ENCODE data around the gene ECD. TPM values are rescaled to one million over a fixed set of nuclear protein-coding genes. Genes with fewer than 3 reads are reported as not detected.
"Not testable (repeated sequence)": the region's sequence is repeated elsewhere in the genome, so short reads cannot be mapped to it uniquely, and the experiment has no call there.

The ECD gene
- total RNA-seq, 5 donors from 2014 or later (not counting 1 experiment from before 2014, with no cell fraction given) = 26.3 to 46.8 (median 31.2) TPM

DNA sequence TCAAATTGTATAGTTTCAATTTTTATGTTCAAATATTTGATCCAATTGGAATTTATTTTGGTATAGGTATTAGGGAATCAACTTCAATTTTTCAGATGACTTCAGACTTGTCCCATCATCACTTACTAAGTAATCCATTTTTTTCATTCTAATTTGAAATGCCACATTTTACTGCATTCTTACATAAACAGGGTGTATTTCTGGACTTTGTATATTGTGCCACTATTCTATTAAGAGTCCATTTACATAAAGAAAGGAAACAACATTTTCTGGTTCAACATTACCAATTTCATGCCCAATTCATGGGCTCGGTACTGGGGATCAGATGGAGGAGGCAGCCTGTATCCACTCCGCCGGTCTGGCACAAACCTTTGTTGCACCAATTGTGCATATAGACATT, 15.8 kb downstream of the ECD start:
- POLR2A ChIA-PET = interaction anchor here (0.5 to 1.0 kb wide), 4 partner anchors 50 to 1023 kb away, joined by 3 to 5 read pairs (median 4); partner anchors contain the start of gene P4HA1 (in 1 of the 2)
- Histone ChIP-seq H3K27ac (ENCODE audit: low read length) (no peak overlapping the region), H3K4me1 (ENCODE audit: control insufficient read depth in 1 of 2, extremely low read depth in 1 of 2, insufficient read depth in 2 of 2, low read length in 2 of 2) (no peaks in the 10 kb centered on the region), H3K9me3 (no peaks in the 10 kb centered on the region), H3K27me3 (replicated peaks in 1 of 2; ENCODE audit: control insufficient read depth in 2 of 2, extremely low read depth in 1 of 2, insufficient read depth in 2 of 2, low read length in 1 of 2) (no peaks in the 10 kb centered on the region), H3K4me3 (ENCODE audit: control insufficient read depth in 1 of 2, extremely low read depth in 1 of 2, low read length in 1 of 2) (no peak overlapping the region), H3K36me3 (ENCODE audit: control insufficient read depth in 2 of 2, extremely low read depth in 1 of 2, insufficient read depth in 1 of 2, low read length in 1 of 2) (peaks cover 5 to 57% of the 10 kb centered on the region in 2 donors)
- no peak overlapping the region for H3K27ac Mint-ChIP-seq
- no peak for ATAC-seq (replicated peaks in 1 of 4)
- CTCF ChIA-PET = no interaction called here
- H3K9me3 Mint-ChIP-seq = no peaks in the 10 kb centered on the region
- H3K36me3 Mint-ChIP-seq = peaks cover 53% of the 10 kb centered on the region
- H3K4me1 Mint-ChIP-seq = peaks cover 0 to 3% (median 0%) of the 10 kb centered on the region in 3 donors
- H3K4me3 Mint-ChIP-seq = no peak overlapping the region
- no peak for DNase-seq
- WGBS (ENCODE audit: insufficient coverage) = no CpG with 5 or more reads among the region's 3 CpGs
- H3K27me3 Mint-ChIP-seq = no peaks in the 10 kb centered on the region

DNA sequence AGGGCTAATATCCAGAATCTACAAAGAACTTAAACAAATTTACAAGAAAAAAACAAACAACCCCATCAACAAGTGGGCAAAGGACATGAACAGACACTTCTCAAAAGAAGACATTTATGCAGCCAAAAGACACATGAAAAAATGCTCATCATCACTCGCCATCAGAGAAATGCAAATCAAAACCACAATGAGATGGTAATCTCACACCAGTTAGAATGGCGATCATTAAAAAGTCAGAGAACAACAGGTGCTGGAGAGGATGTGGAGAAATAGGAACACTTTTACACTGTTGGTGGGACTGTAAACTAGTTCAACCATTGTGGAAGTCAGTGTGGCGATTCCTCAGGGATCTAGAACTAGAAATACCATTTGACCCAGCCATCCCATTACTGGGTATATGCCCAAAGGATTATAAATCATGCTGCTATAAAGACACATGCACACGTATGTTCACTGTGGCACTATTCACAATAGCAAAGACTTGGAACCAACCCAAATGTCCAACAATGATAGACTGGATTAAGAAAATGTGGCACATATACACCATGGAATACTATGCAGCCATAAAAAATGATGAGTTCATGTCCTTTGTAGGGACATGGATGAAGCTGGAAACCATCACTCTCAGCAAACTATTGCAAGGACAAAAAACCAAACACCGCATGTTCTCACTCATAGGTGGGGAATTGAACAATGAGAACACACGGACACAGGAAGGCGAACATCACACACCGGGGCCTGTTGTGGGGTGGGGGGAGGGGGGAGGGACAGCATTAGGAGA, 17.0 kb downstream of the ECD start:
- ATAC-seq (replicated peaks in 1 of 4); CTCF ChIA-PET; H3K4me1 ChIP-seq (ENCODE audit: control insufficient read depth in 1 of 2, extremely low read depth in 1 of 2, insufficient read depth in 2 of 2, low read length in 2 of 2); H3K9me3 ChIP-seq; H3K9me3 Mint-ChIP-seq; H3K27ac ChIP-seq (ENCODE audit: low read length); DNase-seq; H3K27me3 Mint-ChIP-seq; H3K4me3 Mint-ChIP-seq; H3K27me3 ChIP-seq (replicated peaks in 1 of 2; ENCODE audit: control insufficient read depth in 2 of 2, extremely low read depth in 1 of 2, insufficient read depth in 2 of 2, low read length in 1 of 2); H3K4me1 Mint-ChIP-seq; H3K4me3 ChIP-seq (ENCODE audit: control insufficient read depth in 1 of 2, extremely low read depth in 1 of 2, low read length in 1 of 2): not testable (repeated sequence)
- POLR2A ChIA-PET = interaction anchor here in 1 of 2 donors (1.0 kb wide), 1 partner anchor 54 kb away, joined by 3 read pairs; the partner anchor contains the start of gene P4HA1
- H3K36me3 ChIP-seq (ENCODE audit: control insufficient read depth in 2 of 2, extremely low read depth in 1 of 2, insufficient read depth in 1 of 2, low read length in 1 of 2) = peaks cover 7 to 62% of the 10 kb centered on the region in 2 donors
- Mint-ChIP-seq H3K36me3 (peaks cover 44% of the 10 kb centered on the region), H3K27ac (peak overlapping the region in 1 of 2 donors; percentile 8)
- no CpG with 5 or more reads among the region's 8 CpGs for WGBS (ENCODE audit: insufficient coverage)

DNA sequence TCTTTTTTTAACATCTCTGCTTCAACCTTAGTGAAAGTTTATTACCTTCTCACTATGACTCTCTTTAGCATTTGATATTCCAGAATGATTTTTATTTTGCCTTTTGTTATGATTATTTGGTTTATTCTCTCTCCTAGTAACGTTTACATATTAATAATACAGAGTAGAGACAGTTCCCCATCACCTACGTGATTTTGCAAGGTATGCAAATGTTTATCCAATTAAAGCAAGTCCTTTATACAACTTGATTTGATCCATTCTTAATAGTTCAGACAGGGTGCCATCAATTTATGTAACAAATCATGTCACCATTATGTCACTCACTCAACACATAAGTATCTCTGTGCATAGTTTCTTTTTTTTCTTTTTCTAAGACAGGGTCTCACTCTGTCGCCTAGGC, 26.2 kb downstream of the ECD start:
- Histone ChIP-seq H3K4me3 (ENCODE audit: control insufficient read depth in 1 of 2, extremely low read depth in 1 of 2, low read length in 1 of 2) (no peak overlapping the region), H3K27ac (ENCODE audit: low read length) (no peak overlapping the region), H3K27me3 (replicated peaks in 1 of 2; ENCODE audit: control insufficient read depth in 2 of 2, extremely low read depth in 1 of 2, insufficient read depth in 2 of 2, low read length in 1 of 2) (no peaks in the 10 kb centered on the region), H3K4me1 (ENCODE audit: control insufficient read depth in 1 of 2, extremely low read depth in 1 of 2, insufficient read depth in 2 of 2, low read length in 2 of 2) (no peaks in the 10 kb centered on the region), H3K9me3 (no peaks in the 10 kb centered on the region), H3K36me3 (ENCODE audit: control insufficient read depth in 2 of 2, extremely low read depth in 1 of 2, insufficient read depth in 1 of 2, low read length in 1 of 2) (peaks cover 11 to 79% of the 10 kb centered on the region in 2 donors)
- ATAC-seq (replicated peaks in 1 of 4) = no peak
- Mint-ChIP-seq H3K27ac (no peak overlapping the region), H3K4me1 (no peaks in the 10 kb centered on the region), H3K27me3 (no peaks in the 10 kb centered on the region), H3K9me3 (no peaks in the 10 kb centered on the region), H3K4me3 (no peak overlapping the region), H3K36me3 (peaks cover 34% of the 10 kb centered on the region)
- no peak for DNase-seq
- ChIA-PET CTCF (no interaction called here), POLR2A (no interaction called here)
- WGBS (ENCODE audit: insufficient coverage) = 100% methylated on average over 1 of the region's 3 CpGs

DNA sequence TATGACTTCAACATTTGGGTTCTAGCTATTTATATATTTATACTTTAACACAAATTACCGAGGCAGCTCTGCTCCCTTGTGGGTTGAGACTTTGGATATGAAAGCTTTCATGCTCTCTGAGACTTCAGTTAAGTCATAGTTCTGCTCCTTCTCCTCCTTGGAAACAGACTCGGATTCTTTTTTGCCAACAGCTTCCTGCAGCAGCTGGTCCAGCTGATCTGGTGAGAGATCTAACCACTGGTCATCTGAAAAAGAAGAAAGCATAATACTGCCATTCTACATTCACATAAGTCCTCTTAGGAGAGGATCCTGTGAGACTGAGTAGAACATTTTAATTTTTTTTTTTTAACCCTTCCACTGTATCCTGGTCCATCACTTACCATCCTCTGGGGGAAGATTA, 28.6 kb downstream of the ECD start:
- POLR2A ChIA-PET = no interaction called here
- Mint-ChIP-seq H3K4me3 (no peak overlapping the region), H3K27ac (no peak overlapping the region), H3K36me3 (peaks cover 52% of the 10 kb centered on the region), H3K27me3 (no peaks in the 10 kb centered on the region), H3K4me1 (no peaks in the 10 kb centered on the region), H3K9me3 (no peaks in the 10 kb centered on the region)
- Histone ChIP-seq H3K27me3 (replicated peaks in 1 of 2; ENCODE audit: control insufficient read depth in 2 of 2, extremely low read depth in 1 of 2, insufficient read depth in 2 of 2, low read length in 1 of 2) (no peaks in the 10 kb centered on the region), H3K9me3 (no peaks in the 10 kb centered on the region), H3K36me3 (ENCODE audit: control insufficient read depth in 2 of 2, extremely low read depth in 1 of 2, insufficient read depth in 1 of 2, low read length in 1 of 2) (peaks cover 14 to 75% of the 10 kb centered on the region in 2 donors), H3K4me3 (ENCODE audit: control insufficient read depth in 1 of 2, extremely low read depth in 1 of 2, low read length in 1 of 2) (no peak overlapping the region), H3K27ac (ENCODE audit: low read length) (no peak overlapping the region), H3K4me1 (ENCODE audit: control insufficient read depth in 1 of 2, extremely low read depth in 1 of 2, insufficient read depth in 2 of 2, low read length in 2 of 2) (no peaks in the 10 kb centered on the region)
- DNase-seq (no peak), ATAC-seq (replicated peaks in 1 of 4) (no peak)
- CTCF ChIA-PET = interaction anchor here in 1 of 2 donors (0.6 to 3.0 kb wide), 2 partner anchors 25 to 44 kb away, joined by 3 to 17 read pairs; no protein-coding TSS in a partner anchor
- WGBS (ENCODE audit: insufficient coverage) = no CpG with 5 or more reads among the region's 2 CpGs

DNA sequence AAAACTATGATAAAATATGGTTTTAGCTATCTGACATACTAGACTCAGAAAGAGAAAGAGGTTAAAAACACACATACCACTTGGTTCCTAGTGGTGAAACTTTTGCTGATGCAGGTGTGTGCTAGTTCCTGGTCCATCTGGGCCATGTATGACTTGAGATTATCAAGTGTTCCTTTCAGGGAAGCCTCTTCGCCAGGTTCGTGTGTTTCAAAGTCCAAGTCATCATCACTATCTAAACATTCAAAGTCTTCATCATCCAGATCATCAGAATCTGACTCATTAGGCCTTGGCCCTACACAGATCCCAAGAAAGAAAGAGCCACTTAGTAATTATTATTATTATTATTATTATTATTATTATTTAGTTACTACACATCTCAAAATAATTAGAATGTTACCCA, 31.2 kb downstream of the ECD start:
- WGBS (ENCODE audit: insufficient coverage) = no CpG with 5 or more reads among the region's 2 CpGs

DNA sequence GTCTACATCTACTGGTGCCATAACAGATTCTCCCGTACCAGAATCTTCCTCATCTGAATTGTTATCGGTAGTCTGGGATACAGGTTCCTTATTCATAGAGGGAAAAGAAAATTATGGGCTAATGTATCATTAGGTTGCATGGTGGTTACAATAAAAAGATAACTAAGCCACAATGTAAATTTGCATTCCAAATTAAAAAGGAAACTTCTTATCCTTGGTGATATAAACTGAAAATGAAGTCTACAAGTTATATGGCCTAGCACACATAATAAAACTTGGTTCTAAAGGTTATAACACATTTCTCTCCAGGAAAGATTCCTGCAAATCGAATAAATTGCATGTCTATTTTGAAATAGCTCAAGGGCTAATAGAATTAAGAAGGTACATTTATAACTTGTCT, 33.1 kb downstream of the ECD start:
- ChIA-PET POLR2A (interaction anchor here (0.5 to 0.7 kb wide), 3 partner anchors 10 to 19 kb away, joined by 3 to 6 read pairs (median 3); no protein-coding TSS in a partner anchor), CTCF (interaction anchor here in 1 of 2 donors (0.5 to 0.8 kb wide), 2 partner anchors 20 to 359 kb away, joined by 3 to 5 read pairs; no protein-coding TSS in a partner anchor)
- Mint-ChIP-seq H3K4me1 (no peaks in the 10 kb centered on the region), H3K27ac (no peak overlapping the region), H3K36me3 (peaks cover 64% of the 10 kb centered on the region), H3K9me3 (no peaks in the 10 kb centered on the region), H3K27me3 (no peaks in the 10 kb centered on the region), H3K4me3 (no peak overlapping the region)
- Histone ChIP-seq H3K36me3 (ENCODE audit: control insufficient read depth in 2 of 2, extremely low read depth in 1 of 2, insufficient read depth in 1 of 2, low read length in 1 of 2) (peaks cover 5 to 77% of the 10 kb centered on the region in 2 donors), H3K27me3 (replicated peaks in 1 of 2; ENCODE audit: control insufficient read depth in 2 of 2, extremely low read depth in 1 of 2, insufficient read depth in 2 of 2, low read length in 1 of 2) (no peaks in the 10 kb centered on the region), H3K4me1 (ENCODE audit: control insufficient read depth in 1 of 2, extremely low read depth in 1 of 2, insufficient read depth in 2 of 2, low read length in 2 of 2) (no peaks in the 10 kb centered on the region), H3K27ac (ENCODE audit: low read length) (no peak overlapping the region), H3K4me3 (ENCODE audit: control insufficient read depth in 1 of 2, extremely low read depth in 1 of 2, low read length in 1 of 2) (no peak overlapping the region), H3K9me3 (no peaks in the 10 kb centered on the region)
- WGBS (ENCODE audit: insufficient coverage) = no CpG with 5 or more reads among the region's 3 CpGs
- no peak for DNase-seq
- no peak for ATAC-seq (replicated peaks in 1 of 4)

More for the DNA sequence above, 31.2 kb downstream of the ECD start:
- no peak overlapping the region for H3K27ac ChIP-seq (ENCODE audit: low read length)
- Mint-ChIP-seq H3K27ac (no peak overlapping the region), H3K9me3 (no peaks in the 10 kb centered on the region), H3K27me3 (no peaks in the 10 kb centered on the region), H3K36me3 (peaks cover 60% of the 10 kb centered on the region), H3K4me3 (no peak overlapping the region), H3K4me1 (no peaks in the 10 kb centered on the region)
- H3K27me3 ChIP-seq (replicated peaks in 1 of 2; ENCODE audit: control insufficient read depth in 2 of 2, extremely low read depth in 1 of 2, insufficient read depth in 2 of 2, low read length in 1 of 2) = no peaks in the 10 kb centered on the region
- no peaks in the 10 kb centered on the region for H3K9me3 ChIP-seq
- peaks cover 5 to 75% of the 10 kb centered on the region in 2 donors for H3K36me3 ChIP-seq (ENCODE audit: control insufficient read depth in 2 of 2, extremely low read depth in 1 of 2, insufficient read depth in 1 of 2, low read length in 1 of 2)
- ATAC-seq (replicated peaks in 1 of 4) = no peak
- POLR2A ChIA-PET = no interaction called here
- CTCF ChIA-PET = interaction anchor here in 1 of 2 donors (0.6 kb wide), 2 partner anchors 17 to 20 kb away, joined by 4 to 5 read pairs; no protein-coding TSS in a partner anchor
- no peak overlapping the region for H3K4me3 ChIP-seq (ENCODE audit: control insufficient read depth in 1 of 2, extremely low read depth in 1 of 2, low read length in 1 of 2)
- no peak for DNase-seq
- no peaks in the 10 kb centered on the region for H3K4me1 ChIP-seq (ENCODE audit: control insufficient read depth in 1 of 2, extremely low read depth in 1 of 2, insufficient read depth in 2 of 2, low read length in 2 of 2)
